Duodenal mucosa (tissue), 2 donors: ENCODE measurements around the gene CTSF.

Source experiments
- H3K27ac ChIP-seq: one replicate; pipeline ENCODE4 v1.7.0; 2013; ENCODE audit warnings: low read depth, low read length
- H3K27me3 ChIP-seq, 2 donors: one replicate each; pipeline ENCODE4 v1.7.0; 2013; ENCODE audit warnings: low read length in 2 of 2, control low read depth in 1 of 2; ENCODE audit not compliant: insufficient read depth in 2 of 2, control insufficient read depth in 1 of 2
- H3K36me3 ChIP-seq, 2 donors: one replicate each; pipeline ENCODE4 v1.7.0; 2013; ENCODE audit warnings: low read length in 2 of 2, control low read depth in 1 of 2; ENCODE audit not compliant: insufficient read depth in 2 of 2, control insufficient read depth in 1 of 2
- H3K4me1 ChIP-seq, 2 donors: one replicate each; pipeline ENCODE4 v1.7.0; 2013; ENCODE audit warnings: low read length in 2 of 2, control low read depth in 1 of 2; ENCODE audit not compliant: insufficient read depth in 2 of 2, control insufficient read depth in 1 of 2
- H3K4me3 ChIP-seq, 2 donors: one replicate each; pipeline ENCODE4 v1.7.0; 2013; ENCODE audit warnings: low read length in 2 of 2, low read depth in 1 of 2
- H3K9ac ChIP-seq, 2 donors: one replicate each; pipeline ENCODE4 v1.7.0; 2013; ENCODE audit warnings: low read length in 2 of 2, low read depth in 1 of 2
- H3K9me3 ChIP-seq, 2 donors: one replicate each; pipeline ENCODE4 v1.7.0; 2013; ENCODE audit warnings: low read length in 2 of 2, control low read depth in 1 of 2; ENCODE audit not compliant: control insufficient read depth in 1 of 2

Gene CTSF

GRCh38 chr11:66604155-66604554 is 35.7 kb upstream of the CTSF start:
- H3K4me3 ChIP-seq = no peak overlapping the region
- H3K4me1 ChIP-seq = peaks cover 6 to 14% of the 10 kb centered on the region in 2 donors
- H3K36me3 ChIP-seq = peaks cover 10 to 37% of the 10 kb centered on the region in 2 donors
- H3K27me3 ChIP-seq = no peaks in the 10 kb centered on the region
- H3K27ac ChIP-seq = no peak overlapping the region
- H3K9me3 ChIP-seq = no peaks in the 10 kb centered on the region
- H3K9ac ChIP-seq = no peak overlapping the region

GRCh38 chr11:66603072-66603471 is 34.7 kb upstream of the CTSF start:
- no peak overlapping the region for H3K4me3 ChIP-seq
- peaks cover 6 to 14% of the 10 kb centered on the region in 2 donors for H3K4me1 ChIP-seq
- peaks cover 10 to 40% of the 10 kb centered on the region in 2 donors for H3K36me3 ChIP-seq
- no peaks in the 10 kb centered on the region for H3K27me3 ChIP-seq
- no peak overlapping the region for H3K27ac ChIP-seq
- no peaks in the 10 kb centered on the region for H3K9me3 ChIP-seq
- H3K9ac ChIP-seq = no peak overlapping the region

DNA sequence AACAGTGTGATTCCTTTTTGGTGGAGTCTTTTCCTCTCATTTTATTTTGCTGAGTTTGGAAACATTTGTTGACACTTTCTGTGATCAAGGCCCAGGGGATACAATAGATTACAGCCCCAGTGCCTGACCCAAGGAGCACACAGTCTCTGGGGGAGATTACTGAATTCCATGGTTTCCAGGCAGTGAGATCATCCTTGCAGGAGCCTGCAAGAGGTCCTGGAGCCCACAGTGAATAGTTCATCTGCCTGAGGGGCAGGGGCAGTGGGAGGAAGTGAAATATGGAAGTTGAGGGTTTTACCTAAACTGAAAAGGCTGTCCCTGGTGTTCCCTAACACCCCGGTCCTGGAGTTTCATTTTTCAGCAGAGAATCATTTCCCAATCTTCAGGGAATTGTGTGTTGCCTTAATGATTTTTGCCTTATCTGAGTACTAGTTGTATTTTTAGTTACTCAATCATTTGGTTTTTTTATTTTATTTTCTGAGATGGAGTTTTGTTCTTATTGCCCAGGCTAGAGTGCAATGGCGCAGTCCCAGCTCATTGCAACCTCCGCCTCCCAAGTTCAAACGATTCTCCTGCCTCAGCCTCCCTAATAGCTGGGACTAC is 32.3 kb upstream of the CTSF start:
- H3K4me3 ChIP-seq = no peak overlapping the region
- H3K27me3 ChIP-seq = no peaks in the 10 kb centered on the region
- H3K4me1 ChIP-seq = peaks cover 4 to 8% of the 10 kb centered on the region in 2 donors
- H3K36me3 ChIP-seq = peaks cover 10 to 33% of the 10 kb centered on the region in 2 donors
- no peak overlapping the region for H3K9ac ChIP-seq
- no peak overlapping the region for H3K27ac ChIP-seq
- H3K9me3 ChIP-seq = no peaks in the 10 kb centered on the region

- H3K9me3 ChIP-seq = no peaks in the 10 kb centered on the region
Measured at GRCh38 chr11:66600219-66600618, 31.8 kb upstream of the CTSF start.

DNA sequence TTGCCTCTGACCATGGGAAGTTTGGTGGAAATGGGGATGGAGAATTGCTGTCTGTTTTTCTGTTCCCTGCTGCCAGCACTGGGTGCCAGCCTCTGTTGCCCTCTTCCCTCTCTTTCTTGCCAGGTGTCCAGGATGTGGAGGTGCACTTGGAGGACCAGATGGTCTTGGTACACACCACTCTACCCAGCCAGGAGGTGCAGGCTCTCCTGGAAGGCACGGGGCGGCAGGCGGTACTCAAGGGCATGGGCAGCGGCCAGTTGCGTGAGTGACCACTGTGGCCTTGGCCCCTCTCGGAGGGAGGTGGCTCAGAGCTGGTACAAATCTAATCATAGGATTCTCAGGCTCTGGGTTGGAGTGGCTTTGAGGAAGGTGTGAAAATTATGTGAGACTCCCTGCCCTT is 30.6 kb upstream of the CTSF start:
- Histone ChIP-seq H3K36me3 (peaks cover 3 to 25% of the 10 kb centered on the region in 2 donors), H3K4me1 (peaks cover 16 to 21% of the 10 kb centered on the region in 2 donors), H3K27ac (no peak overlapping the region), H3K27me3 (no peaks in the 10 kb centered on the region), H3K9ac (no peak overlapping the region), H3K4me3 (no peak overlapping the region), H3K9me3 (no peaks in the 10 kb centered on the region)

More at GRCh38 chr11:66600219-66600618, 31.8 kb upstream of the CTSF start:
- no peak overlapping the region for H3K27ac ChIP-seq
- H3K36me3 ChIP-seq = peaks cover 6 to 28% of the 10 kb centered on the region in 2 donors
- H3K27me3 ChIP-seq = no peaks in the 10 kb centered on the region
- H3K4me1 ChIP-seq = peaks cover 9 to 14% of the 10 kb centered on the region in 2 donors
- H3K4me3 ChIP-seq = no peak overlapping the region
- H3K9ac ChIP-seq = no peak overlapping the region

DNA sequence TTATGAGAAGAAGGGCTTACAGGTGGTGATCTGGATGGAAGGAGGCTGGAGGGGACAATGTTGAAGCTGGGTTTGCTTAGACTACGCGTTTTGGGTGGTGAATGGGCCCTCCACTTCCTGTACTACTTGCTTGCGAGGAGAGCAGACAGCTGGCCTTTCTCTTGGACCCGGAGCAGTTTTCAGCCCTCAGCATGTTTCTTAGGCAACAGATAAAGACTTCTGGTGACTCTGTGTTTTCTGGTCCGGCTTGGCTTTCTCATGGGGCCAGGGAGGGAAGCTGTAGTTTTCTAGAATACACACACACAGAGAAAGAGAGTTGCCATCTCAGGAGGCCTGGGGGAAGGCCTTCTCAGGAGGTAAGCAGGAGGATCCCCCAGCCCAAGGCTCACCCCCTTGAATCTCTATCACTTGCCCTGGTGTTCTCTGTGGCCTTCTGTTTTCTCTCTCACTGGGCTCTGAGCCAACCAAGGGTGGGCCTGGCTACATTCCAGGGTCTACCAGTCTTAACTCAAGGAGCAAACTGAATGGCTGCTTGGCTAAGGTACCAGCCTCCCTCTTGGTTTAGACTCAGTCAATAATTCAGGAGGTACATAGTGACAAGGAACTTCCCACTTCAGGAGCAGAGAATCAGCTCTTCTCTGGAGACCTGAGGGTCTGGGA is 27.0 kb upstream of the CTSF start:
- Histone ChIP-seq H3K4me1 (peaks cover 29 to 38% of the 10 kb centered on the region in 2 donors), H3K4me3 (no peak overlapping the region), H3K9me3 (no peaks in the 10 kb centered on the region), H3K36me3 (peaks cover 3 to 13% of the 10 kb centered on the region in 2 donors), H3K27me3 (no peaks in the 10 kb centered on the region), H3K9ac (no peak overlapping the region), H3K27ac (no peak overlapping the region)

GRCh38 chr11:66593650-66594049 is 25.2 kb upstream of the CTSF start:
- Histone ChIP-seq H3K27me3 (no peaks in the 10 kb centered on the region), H3K27ac (no peak overlapping the region), H3K9me3 (no peaks in the 10 kb centered on the region), H3K36me3 (no peaks in the 10 kb centered on the region), H3K4me1 (peaks cover 29 to 38% of the 10 kb centered on the region in 2 donors), H3K9ac (peak overlapping the region; percentile 73 to 99), H3K4me3 (peak overlapping the region; percentile 88 to 93)

DNA sequence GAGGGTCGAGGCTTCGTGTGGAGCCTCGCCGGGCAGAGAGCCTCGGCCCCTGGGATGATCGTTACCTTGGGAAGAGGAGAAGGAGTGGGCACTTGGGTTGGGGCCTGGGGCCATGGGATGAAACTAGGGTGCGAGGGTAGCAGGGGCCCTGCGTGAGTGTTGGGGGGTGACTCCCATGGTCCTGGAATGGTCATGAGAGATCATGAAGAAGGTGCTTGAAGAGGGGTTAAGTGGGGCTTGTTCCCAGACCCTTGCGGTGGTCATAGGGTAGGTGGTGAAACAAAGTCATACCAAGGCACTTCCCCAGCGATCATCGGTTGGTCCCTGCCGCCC is 24.9 kb upstream of the CTSF start:
- no peaks in the 10 kb centered on the region for H3K27me3 ChIP-seq
- H3K9me3 ChIP-seq = no peaks in the 10 kb centered on the region
- H3K4me1 ChIP-seq = peaks cover 29 to 38% of the 10 kb centered on the region in 2 donors

DNA sequence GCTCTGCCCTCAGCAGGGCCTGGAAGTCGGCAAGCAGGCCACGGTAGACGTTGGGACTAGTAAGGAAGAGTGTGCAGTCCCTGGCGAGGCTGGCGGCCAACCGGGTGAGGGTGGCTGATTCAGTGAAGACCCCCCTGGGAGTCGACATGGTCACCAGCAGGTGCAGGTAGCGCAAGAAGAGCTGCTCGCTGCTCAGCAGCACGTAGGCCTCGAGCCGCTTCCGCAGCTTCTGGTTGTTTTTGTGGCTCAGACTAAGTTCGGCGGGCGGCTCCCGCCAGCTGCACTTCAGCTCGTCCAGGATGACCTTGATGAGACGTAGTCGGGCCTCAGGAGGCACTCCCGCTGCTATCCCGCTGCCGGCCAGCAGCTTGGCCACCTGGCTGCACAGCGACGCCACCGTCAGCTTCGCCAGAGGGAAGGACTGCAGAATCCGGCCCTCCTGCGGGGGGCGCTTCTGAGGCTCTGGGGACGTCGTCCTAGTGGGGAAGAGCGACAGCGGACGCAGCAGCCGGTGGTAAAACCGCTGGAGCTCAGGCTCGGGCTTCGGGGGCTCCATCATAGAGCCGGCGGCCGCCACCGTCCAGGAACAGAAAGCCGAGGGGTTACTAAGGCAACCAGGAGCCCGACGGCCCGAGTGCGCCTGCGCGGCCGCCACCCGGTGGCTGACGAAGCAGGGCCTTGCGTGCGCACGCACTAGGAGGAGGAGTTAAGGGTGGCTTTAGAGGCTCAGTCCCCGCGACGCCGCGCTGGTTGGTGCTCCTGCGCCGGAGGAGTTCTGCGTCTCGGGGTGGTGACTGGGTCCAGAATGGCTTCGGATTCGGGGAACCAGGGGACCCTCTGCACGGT is 24.3 kb upstream of the CTSF start, which contains the start of the genes CCDC87 and CCS:
TSS of gene CCDC87 (minus strand) at position 607 of the 846 bp plus-strand sequence. CDS start at position 559, 48 bp downstream.
TSS of gene CCS (plus strand) at position 729 of the 846 bp plus-strand sequence. CDS start at position 806, 77 bp downstream.
- peaks cover 29 to 38% of the 10 kb centered on the region in 2 donors for H3K4me1 ChIP-seq
- peak within 1 kb of the TSS; percentile 73 to 99 for H3K9ac ChIP-seq
- peak within 1 kb of the TSS; percentile 88 to 93 for H3K4me3 ChIP-seq
- no peaks in the 10 kb centered on the region for H3K27me3 ChIP-seq
- H3K9me3 ChIP-seq = no peaks in the 10 kb centered on the region
- H3K36me3 ChIP-seq = no peaks in the 10 kb centered on the region
- peak within 1 kb of the TSS; percentile 59 for H3K27ac ChIP-seq

More for the DNA sequence above, 24.9 kb upstream of the CTSF start:
- peak overlapping the region; percentile 59 for H3K27ac ChIP-seq
- peak overlapping the region; percentile 88 to 93 for H3K4me3 ChIP-seq
- H3K9ac ChIP-seq = peak overlapping the region; percentile 73 to 99
- no peaks in the 10 kb centered on the region for H3K36me3 ChIP-seq

- Histone ChIP-seq H3K27me3 (no peaks in the 10 kb centered on the region), H3K4me1 (peaks cover 26 to 33% of the 10 kb centered on the region in 2 donors), H3K9me3 (no peaks in the 10 kb centered on the region), H3K36me3 (no peaks in the 10 kb centered on the region), H3K27ac (no peak overlapping the region), H3K9ac (no peak overlapping the region), H3K4me3 (no peak overlapping the region)
Measured at GRCh38 chr11:66591175-66591574, 22.8 kb upstream of the CTSF start.
